ENCODE measurements around the gene CCSER1.

GRCh38 chr4:90345549-90346215 lies 218.5 kb downstream of the CCSER1 start:
- TF ChIP-seq EZH2 (IDR thresholded peaks at IDR 0.05; ENCODE audit: low read depth, low read length, severe bottlenecking) (no peak), CTCF (IDR thresholded peaks at IDR 0.05; ENCODE audit: control extremely low read depth in 1 of 3, insufficient read depth in 1 of 3, low read depth in 1 of 3, low read length in 3 of 3) (no peak), JUN (IDR thresholded peaks at IDR 0.05; ENCODE audit: low read depth, low read length) (no peak), SRF (IDR thresholded peaks at IDR 0.05; ENCODE audit: low read depth, low read length) (no peak), JUND (IDR thresholded peaks at IDR 0.05; ENCODE audit: low read length) (no peak), MAFK (IDR thresholded peaks at IDR 0.05; ENCODE audit: low read depth, low read length) (no peak), ATF3 (IDR thresholded peaks at IDR 0.05; ENCODE audit: insufficient read depth, low read depth, low read length) (no peak)
